HepG2 (cell line): Measurements from ENCODE around the gene PLIN4. TPM values are rescaled to one million over a fixed set of nuclear protein-coding genes. Genes with fewer than 3 reads are reported as not detected.

ENCODE experiments used
- EEA1 ChIP-seq: sonication (generic); formaldehyde crosslinking; IDR thresholded peaks from 2 replicates; pipeline ENCODE4 v1.5.1; 2020; ENCODE audit warnings: mild to moderate bottlenecking, missing genetic modification reagents, borderline replicate concordance
- ELF3 ChIP-seq: IDR thresholded peaks from 2 replicates; pipeline ENCODE4 v1.6.1; 2016; ENCODE audit warnings: missing genetic modification reagents, missing compliant biosample characterization
- HHEX ChIP-seq: IDR thresholded peaks from 2 replicates; pipeline ENCODE4 v1.6.1; 2016; ENCODE audit warnings: control low read depth
- KLF15 ChIP-seq: sonication (generic); formaldehyde crosslinking; IDR thresholded peaks from 2 replicates; pipeline ENCODE4 v1.8.1; 2023; ENCODE audit warnings: borderline replicate concordance, mild to moderate bottlenecking, inconsistent platforms, missing genetic modification reagents, mixed read lengths
- PHF20 ChIP-seq: sonication (generic); formaldehyde crosslinking; IDR thresholded peaks from 2 replicates; pipeline ENCODE4 v1.5.0; 2020; ENCODE audit warnings: mild to moderate bottlenecking, missing genetic modification reagents
- RBM22 ChIP-seq: fragments of 200-400 bp; formaldehyde crosslinking; optimal IDR thresholded peaks from 2 replicates; pipeline ENCODE3; 2017; ENCODE audit warnings: mild to moderate bottlenecking, low read length, moderate library complexity
- YEATS4 ChIP-seq: sonication (generic); formaldehyde crosslinking; IDR thresholded peaks from 2 replicates; pipeline ENCODE4 v1.4.0; 2020; ENCODE audit warnings: missing genetic modification reagents, borderline replicate concordance
- ZFAT ChIP-seq: sonication (generic); formaldehyde crosslinking; conservative IDR thresholded peaks from 2 replicates; pipeline ENCODE4 v1.8.1; 2023; ENCODE audit warnings: missing genetic modification reagents, inconsistent platforms
- ZNF362 ChIP-seq: sonication (generic); formaldehyde crosslinking; IDR thresholded peaks from 2 replicates; pipeline ENCODE4 v1.4.0; 2020; ENCODE audit warnings: missing genetic modification reagents, mild to moderate bottlenecking, borderline replicate concordance
- ZNF543 ChIP-seq: sonication (generic); formaldehyde crosslinking; IDR thresholded peaks from 2 replicates; pipeline ENCODE4 v1.4.0; 2020; ENCODE audit warnings: mild to moderate bottlenecking, missing genetic modification reagents
- ZNF737 ChIP-seq: sonication (generic); formaldehyde crosslinking; IDR thresholded peaks from 2 replicates; pipeline ENCODE4 v1.5.0; 2020; ENCODE audit warnings: missing genetic modification reagents, mild to moderate bottlenecking, borderline replicate concordance
- ZNF777 ChIP-seq: sonication (generic); formaldehyde crosslinking; IDR thresholded peaks from 2 replicates; pipeline ENCODE4 v1.4.0; 2020; ENCODE audit warnings: missing genetic modification reagents
- polyA plus RNA-seq, 8 experiments: library from polyadenylated mRNA; depleted of rRNA in 3 of 8; stranded (reverse) in 7 of 8; unstranded in 1 of 8; fragments of >200 nt; fragmentation: Illumina TruSeq in 4 of 8; extraction: Trizol in 4 of 8; gene quantifications; 2 replicates each; pipeline versions ENCODE4 v1.2.1 to v1.2.3, GENCODE V29; 2011 to 2016; ENCODE audit warnings: low read depth in 4 of 8, missing spikeins in 1 of 8, mixed read lengths in 1 of 8; ENCODE audit not compliant: insufficient read depth in 1 of 8
- total RNA-seq, 5 experiments: library from RNA; depleted of rRNA; stranded (reverse); fragments of >200 nt; fragmentation: Illumina TruSeq; extraction: Trizol; gene quantifications; 2 replicates each; pipeline ENCODE4 v1.2.3, GENCODE V29; 2016; ENCODE audit warnings: low read depth in 1 of 5
- TF ChIP-seq, protein P1 (sequence below): sonication (generic); formaldehyde crosslinking; IDR thresholded peaks from 2 replicates; pipeline ENCODE4 v1.5.0; 2020; ENCODE audit warnings: mild to moderate bottlenecking, missing genetic modification reagents
- TF ChIP-seq, protein P2 (sequence below): IDR thresholded peaks from 2 replicates; pipeline ENCODE4 v1.6.1; 2012; ENCODE audit warnings: low read depth, low read length, improper control_type of control experiment
- TF ChIP-seq, protein P3 (sequence below): sonication (generic); formaldehyde crosslinking; IDR thresholded peaks from 2 replicates; pipeline ENCODE4 v1.9.0; 2021; ENCODE audit warnings: missing genetic modification reagents, borderline replicate concordance
- TF ChIP-seq, protein P4 (sequence below): sonication (generic); formaldehyde crosslinking; IDR thresholded peaks from 2 replicates; pipeline ENCODE4 v1.4.0; 2020; ENCODE audit warnings: missing genetic modification reagents, mild to moderate bottlenecking, borderline replicate concordance

The PLIN4 gene
- total and polyA plus RNA-seq, 2 of the 13 experiments (the other 11 are each of a cell fraction or from before 2014, with no cell fraction given): 1.1 to 1.3 TPM

GRCh38 chr19:4534836-4535658 lies 16.8 kb upstream of the PLIN4 start, which contains the start of gene PLIN5 (continued):
- TF ChIP-seq, protein P1, sequence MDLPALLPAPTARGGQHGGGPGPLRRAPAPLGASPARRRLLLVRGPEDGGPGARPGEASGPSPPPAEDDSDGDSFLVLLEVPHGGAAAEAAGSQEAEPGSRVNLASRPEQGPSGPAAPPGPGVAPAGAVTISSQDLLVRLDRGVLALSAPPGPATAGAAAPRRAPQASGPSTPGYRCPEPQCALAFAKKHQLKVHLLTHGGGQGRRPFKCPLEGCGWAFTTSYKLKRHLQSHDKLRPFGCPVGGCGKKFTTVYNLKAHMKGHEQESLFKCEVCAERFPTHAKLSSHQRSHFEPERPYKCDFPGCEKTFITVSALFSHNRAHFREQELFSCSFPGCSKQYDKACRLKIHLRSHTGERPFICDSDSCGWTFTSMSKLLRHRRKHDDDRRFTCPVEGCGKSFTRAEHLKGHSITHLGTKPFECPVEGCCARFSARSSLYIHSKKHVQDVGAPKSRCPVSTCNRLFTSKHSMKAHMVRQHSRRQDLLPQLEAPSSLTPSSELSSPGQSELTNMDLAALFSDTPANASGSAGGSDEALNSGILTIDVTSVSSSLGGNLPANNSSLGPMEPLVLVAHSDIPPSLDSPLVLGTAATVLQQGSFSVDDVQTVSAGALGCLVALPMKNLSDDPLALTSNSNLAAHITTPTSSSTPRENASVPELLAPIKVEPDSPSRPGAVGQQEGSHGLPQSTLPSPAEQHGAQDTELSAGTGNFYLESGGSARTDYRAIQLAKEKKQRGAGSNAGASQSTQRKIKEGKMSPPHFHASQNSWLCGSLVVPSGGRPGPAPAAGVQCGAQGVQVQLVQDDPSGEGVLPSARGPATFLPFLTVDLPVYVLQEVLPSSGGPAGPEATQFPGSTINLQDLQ (CRISPR knock-in tag): no peak
- TF ChIP-seq ZNF543 (CRISPR knock-in tag) (no peak), ZNF362 (CRISPR knock-in tag) (no peak), RBM22 (no peak), YEATS4 (CRISPR knock-in tag) (no peak), ELF3 (no peak), ZNF737 (CRISPR knock-in tag) (no peak), ZNF777 (CRISPR knock-in tag) (no peak), PHF20 (CRISPR knock-in tag) (no peak), KLF15 (CRISPR knock-in tag) (peak; percentile 98; the same call in 1 of the 2 replicates), HHEX (CRISPR knock-in tag) (no peak), ZFAT (CRISPR knock-in tag) (no peak), EEA1 (no peak)
- TF ChIP-seq, protein P2, sequence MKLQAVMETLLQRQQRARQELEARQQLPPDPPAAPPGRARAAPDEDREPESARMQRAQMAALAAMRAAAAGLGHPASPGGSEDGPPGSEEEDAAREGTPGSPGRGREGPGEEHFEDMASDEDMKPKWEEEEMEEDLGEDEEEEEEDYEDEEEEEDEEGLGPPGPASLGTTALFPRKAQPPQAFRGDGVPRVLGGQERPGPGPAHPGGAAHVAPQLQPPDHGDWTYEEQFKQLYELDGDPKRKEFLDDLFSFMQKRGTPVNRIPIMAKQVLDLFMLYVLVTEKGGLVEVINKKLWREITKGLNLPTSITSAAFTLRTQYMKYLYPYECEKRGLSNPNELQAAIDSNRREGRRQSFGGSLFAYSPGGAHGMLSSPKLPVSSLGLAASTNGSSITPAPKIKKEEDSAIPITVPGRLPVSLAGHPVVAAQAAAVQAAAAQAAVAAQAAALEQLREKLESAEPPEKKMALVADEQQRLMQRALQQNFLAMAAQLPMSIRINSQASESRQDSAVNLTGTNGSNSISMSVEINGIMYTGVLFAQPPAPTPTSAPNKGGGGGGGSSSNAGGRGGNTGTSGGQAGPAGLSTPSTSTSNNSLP: peak; percentile 72; the same call in 1 of the 2 replicates
- TF ChIP-seq, protein P3, sequence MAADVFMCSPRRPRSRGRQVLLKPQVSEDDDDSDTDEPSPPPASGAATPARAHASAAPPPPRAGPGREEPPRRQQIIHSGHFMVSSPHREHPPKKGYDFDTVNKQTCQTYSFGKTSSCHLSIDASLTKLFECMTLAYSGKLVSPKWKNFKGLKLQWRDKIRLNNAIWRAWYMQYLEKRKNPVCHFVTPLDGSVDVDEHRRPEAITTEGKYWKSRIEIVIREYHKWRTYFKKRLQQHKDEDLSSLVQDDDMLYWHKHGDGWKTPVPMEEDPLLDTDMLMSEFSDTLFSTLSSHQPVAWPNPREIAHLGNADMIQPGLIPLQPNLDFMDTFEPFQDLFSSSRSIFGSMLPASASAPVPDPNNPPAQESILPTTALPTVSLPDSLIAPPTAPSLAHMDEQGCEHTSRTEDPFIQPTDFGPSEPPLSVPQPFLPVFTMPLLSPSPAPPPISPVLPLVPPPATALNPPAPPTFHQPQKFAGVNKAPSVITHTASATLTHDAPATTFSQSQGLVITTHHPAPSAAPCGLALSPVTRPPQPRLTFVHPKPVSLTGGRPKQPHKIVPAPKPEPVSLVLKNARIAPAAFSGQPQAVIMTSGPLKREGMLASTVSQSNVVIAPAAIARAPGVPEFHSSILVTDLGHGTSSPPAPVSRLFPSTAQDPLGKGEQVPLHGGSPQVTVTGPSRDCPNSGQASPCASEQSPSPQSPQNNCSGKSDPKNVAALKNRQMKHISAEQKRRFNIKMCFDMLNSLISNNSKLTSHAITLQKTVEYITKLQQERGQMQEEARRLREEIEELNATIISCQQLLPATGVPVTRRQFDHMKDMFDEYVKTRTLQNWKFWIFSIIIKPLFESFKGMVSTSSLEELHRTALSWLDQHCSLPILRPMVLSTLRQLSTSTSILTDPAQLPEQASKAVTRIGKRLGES (CRISPR knock-in tag): no peak
- TF ChIP-seq, protein P4, sequence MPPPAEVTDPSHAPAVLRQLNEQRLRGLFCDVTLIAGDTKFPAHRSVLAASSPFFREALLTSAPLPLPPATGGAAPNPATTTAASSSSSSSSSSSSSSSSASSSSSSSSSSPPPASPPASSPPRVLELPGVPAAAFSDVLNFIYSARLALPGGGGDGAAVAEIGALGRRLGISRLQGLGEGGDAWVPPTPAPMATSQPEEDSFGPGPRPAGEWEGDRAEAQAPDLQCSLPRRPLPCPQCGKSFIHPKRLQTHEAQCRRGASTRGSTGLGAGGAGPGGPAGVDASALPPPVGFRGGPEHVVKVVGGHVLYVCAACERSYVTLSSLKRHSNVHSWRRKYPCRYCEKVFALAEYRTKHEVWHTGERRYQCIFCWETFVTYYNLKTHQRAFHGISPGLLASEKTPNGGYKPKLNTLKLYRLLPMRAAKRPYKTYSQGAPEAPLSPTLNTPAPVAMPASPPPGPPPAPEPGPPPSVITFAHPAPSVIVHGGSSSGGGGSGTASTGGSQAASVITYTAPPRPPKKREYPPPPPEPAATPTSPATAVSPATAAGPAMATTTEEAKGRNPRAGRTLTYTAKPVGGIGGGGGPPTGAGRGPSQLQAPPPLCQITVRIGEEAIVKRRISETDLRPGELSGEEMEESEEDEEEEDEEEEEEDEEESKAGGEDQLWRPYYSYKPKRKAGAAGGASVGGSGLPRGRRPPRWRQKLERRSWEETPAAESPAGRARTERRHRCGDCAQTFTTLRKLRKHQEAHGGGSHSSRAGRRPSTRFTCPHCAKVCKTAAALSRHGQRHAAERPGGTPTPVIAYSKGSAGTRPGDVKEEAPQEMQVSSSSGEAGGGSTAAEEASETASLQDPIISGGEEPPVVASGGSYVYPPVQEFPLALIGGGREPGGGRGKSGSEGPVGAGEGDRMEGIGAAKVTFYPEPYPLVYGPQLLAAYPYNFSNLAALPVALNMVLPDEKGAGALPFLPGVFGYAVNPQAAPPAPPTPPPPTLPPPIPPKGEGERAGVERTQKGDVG (CRISPR knock-in tag): no peak
